GM18499 (cell line): ENCODE measurements around the gene MCAM.

Experiments used
- ATAC-seq: cut with Tn5 transposase; IDR thresholded peaks from one replicate; pipeline ENCODE4 v1.9.1; 2021; ENCODE audit warnings: moderate number of reproducible peaks; ENCODE audit not compliant: insufficient read depth, unreplicated experiment

Gene MCAM

DNA sequence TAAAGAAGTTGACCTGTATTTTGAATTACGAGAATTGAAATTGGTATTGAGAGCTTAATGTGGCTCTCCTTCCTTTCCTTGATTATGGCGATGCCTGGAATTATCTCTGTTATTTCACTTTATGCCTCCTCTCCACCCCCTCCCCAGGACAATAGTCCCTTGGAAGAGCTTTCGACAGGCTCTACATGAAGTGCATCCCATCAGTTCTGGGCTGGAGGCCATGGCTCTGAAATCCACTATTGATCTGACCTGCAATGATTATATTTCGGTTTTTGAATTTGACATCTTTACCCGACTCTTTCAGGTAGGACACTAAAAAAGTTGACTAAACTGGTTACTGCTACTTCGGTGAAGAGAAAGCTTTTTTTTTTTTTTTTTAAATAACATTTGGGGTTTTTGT is 43.2 kb downstream of the MCAM start:
- ATAC-seq: no peak

DNA sequence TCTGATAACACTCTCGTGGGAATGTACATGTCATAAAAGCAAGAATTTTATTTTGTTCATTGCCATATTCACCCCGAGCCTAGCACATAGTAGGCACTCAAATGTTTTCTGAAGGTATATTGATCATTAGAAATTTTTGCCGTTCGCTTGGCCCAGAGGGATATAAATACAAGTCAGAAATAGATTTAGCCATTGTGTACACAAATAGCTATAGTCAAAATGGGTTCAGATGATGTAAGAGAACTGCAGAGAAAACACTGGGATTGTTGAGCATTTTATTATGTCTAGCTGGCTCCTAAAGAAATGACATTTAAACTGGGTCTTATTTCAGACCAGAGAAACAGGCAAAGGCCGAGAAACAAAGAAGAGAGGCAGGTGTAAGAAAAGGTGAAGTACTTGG is 49.3 kb downstream of the MCAM start:
- no peak for ATAC-seq

DNA sequence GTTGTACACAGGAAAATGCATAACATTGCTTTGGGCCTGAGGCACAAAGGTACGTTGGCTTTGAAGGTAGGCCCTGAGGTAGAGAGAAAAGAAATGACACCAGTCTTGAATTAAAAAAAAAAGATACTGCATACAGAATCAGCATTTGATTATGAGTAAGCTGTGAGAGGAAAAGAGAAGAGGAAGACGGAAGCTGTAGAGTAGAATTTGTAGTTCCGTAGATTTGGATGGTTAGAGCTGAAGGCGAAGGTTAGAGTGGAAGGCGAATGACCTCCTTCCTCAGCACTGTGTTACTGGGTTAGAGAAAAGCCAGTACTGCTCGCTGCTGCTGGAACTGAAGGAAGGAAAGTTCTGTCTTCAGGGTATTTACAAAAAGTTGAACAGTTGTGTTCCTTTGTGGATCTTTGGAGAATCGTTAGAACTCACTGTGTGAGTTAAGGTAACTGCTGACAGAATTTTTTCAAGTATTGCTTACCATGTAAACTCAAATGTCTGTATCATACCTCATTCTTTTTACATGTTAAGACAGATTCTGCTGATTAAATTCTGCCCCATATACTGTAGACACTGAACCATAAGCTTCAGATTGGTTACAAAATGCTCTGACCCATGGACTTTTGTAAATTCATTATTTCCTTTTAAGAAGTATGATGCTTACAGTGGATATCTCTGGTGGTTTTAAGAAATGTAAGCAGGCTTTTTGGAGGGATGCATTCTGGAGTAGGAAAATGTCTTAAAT is 50.2 kb downstream of the MCAM start:
- no peak for ATAC-seq

DNA sequence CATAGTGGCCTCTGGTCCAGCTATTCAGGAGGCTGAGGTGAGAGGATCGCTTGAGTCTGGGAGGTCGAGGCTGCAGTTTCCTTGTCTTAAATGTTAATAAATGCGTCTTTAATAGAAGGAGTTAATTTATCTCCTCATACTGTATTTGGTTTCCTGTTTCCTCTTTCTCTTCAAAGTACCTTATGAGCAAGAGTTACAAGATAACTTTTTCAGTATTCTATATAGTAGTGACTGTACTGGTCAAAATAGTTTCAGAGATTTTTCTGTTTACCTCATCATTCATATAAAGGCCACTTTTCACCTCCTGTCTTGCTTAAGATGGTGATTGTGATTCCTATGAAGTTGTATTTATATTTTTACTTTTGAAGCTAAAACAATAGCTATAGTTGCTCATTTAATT is 50.9 kb downstream of the MCAM start:
- ATAC-seq: no peak

DNA sequence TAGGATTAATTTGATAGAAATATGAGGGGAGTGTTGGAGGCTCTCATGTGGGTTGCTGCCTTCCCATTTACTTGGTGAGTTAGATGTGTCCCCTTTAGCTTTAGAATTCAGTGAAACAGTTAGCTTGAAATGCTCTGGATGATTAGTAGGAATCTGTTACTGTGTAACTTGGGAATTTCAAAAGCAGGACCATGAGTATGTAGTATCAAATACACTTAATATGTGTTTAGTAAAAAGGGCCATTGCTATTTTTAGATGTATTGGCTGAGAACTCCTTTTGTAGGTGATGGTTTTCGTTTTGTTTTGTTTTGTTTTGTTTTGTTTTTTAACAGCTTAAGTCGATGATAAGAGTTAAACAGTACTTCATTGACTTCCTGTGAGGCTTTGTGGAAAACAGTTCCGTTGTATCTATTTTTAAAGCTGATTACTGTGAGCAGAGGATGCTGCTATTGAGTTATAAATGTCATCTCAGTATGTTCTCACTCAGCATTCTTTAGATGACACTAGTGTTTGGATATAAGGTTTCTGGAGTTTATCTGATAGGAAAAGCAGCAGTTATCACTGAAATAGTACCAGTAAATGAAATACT is 53.5 kb downstream of the MCAM start:
- no peak for ATAC-seq

DNA sequence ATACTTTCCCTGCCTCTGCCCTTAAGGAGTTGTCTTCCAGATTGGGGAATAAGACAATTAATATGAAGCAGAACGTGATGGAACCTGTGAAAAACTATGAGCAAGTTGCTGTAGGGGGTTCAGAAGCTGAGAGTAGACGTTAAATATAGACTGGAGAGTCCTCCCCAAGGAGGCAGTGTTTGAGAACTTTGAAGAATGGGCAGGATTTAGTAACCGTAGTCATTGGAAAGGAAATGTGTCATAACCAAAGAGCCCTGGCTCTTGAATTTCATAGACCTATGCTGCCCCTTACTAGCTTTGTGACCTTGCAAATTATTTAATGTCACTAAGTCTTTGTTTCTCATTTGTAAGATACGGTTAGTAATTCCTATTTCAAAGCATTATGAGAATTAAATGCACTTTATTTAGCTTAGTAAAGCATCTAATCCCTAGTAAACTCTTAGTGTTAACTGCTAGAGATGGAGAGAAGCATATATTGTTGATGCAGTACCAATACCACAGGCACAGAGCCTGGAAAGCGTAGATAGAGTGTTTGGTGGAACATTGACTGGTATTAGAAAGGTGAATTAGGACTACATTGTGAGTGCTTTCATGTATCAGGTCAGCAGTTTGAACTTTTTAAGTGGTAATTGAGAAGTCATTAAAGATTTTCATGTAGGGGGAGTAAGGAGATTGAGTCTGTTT is 54.1 kb downstream of the MCAM start:
- ATAC-seq: no peak

DNA sequence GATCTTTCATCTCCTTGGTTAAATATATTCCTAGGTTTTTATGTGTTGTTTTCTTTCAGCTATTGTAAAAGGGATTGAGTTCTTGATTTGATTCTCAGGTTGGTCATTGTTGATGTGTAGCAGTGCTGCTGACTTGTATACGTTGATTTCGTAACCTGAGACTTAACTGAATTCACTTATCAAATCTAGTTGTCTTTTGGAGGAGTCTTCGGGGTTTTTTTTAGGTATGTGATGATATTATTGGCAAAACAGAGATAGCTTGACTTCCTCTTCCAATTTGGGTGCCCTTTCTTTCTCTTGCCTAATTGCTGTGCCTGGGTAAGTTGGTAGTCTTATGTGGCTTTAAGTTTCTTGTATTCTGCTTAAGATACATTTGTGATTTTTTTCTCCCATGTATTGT is 57.9 kb downstream of the MCAM start:
- ATAC-seq: no peak
